CD4-positive, alpha-beta memory T cell (primary cell): ENCODE measurements around the gene MYMX. TPM values are rescaled to one million over a fixed set of nuclear protein-coding genes. Genes with fewer than 3 reads are reported as not detected.

Experiments used
- CTCF ChIA-PET: fragments of 350-600 bp; sonication (Branson Sonifier 250); formaldehyde crosslinking; loops from one replicate; lab custom pipeline; 2021; ENCODE audit warnings: inconsistent platforms; ENCODE audit not compliant: partially characterized antibody; lab: Charles Lee
- POLR2A ChIA-PET: fragments of 350-600 bp; sonication (Branson Sonifier 250); formaldehyde crosslinking; loops from one replicate; lab custom pipeline; 2021; ENCODE audit not compliant: partially characterized antibody; lab: Charles Lee
- DNase-seq, 5 donors: peaks; one replicate each; pipeline versions ENCODE4 v3.0.0 to v3.0.0-alpha.2; 2020 to 2022; ENCODE audit warnings: mixed read lengths in 1 of 5
- H3K27ac ChIP-seq: one replicate; pipeline ENCODE4 v1.7.0; 2013; ENCODE audit warnings: low read depth, low read length
- H3K27me3 ChIP-seq: 2 replicates; pipeline ENCODE4 v1.7.0; 2013; ENCODE audit warnings: mild to moderate bottlenecking, low read length, moderate library complexity; ENCODE audit not compliant: insufficient read depth
- H3K36me3 ChIP-seq: 2 replicates; pipeline ENCODE4 v1.7.0; 2013; ENCODE audit warnings: mild to moderate bottlenecking, low read length, moderate library complexity; ENCODE audit not compliant: insufficient read depth
- H3K4me1 ChIP-seq: 2 replicates; pipeline ENCODE4 v1.7.0; 2013; ENCODE audit warnings: mild to moderate bottlenecking, low read length, moderate library complexity; ENCODE audit not compliant: insufficient read depth
- H3K4me3 ChIP-seq, 2 donors: one replicate each; pipeline ENCODE4 v1.7.0; 2013; ENCODE audit warnings: low read length in 2 of 2, mild to moderate bottlenecking in 1 of 2
- H3K9me3 ChIP-seq, 2 donors: one replicate each; pipeline ENCODE4 v1.7.0; 2013; ENCODE audit warnings: low read length in 2 of 2, control low read depth in 1 of 2; ENCODE audit not compliant: control insufficient read depth in 1 of 2
- H3K27ac Mint-ChIP-seq, 7 donors: one replicate each; pipeline ENCODE4 v1.8.0; 2020 to 2021; ENCODE audit warnings: mixed read lengths in 7 of 7, mild to moderate bottlenecking in 6 of 7, inconsistent platforms in 3 of 7, moderate library complexity in 3 of 7
- H3K27me3 Mint-ChIP-seq, 2 donors: one replicate each; pipeline ENCODE4 v1.8.0; 2020 to 2021; ENCODE audit warnings: mixed read lengths in 2 of 2
- H3K36me3 Mint-ChIP-seq, 2 donors: one replicate each; pipeline ENCODE4 v1.8.0; 2020 to 2021; ENCODE audit warnings: mixed read lengths in 2 of 2, inconsistent platforms in 1 of 2, mild to moderate bottlenecking in 1 of 2
- H3K4me1 Mint-ChIP-seq, 4 donors: one replicate each; pipeline ENCODE4 v1.8.0; 2020 to 2021; ENCODE audit warnings: mixed read lengths in 4 of 4, mild to moderate bottlenecking in 1 of 4
- H3K4me3 Mint-ChIP-seq, 8 donors: one replicate each; pipeline ENCODE4 v1.8.0; 2020 to 2021; ENCODE audit warnings: mixed read lengths in 8 of 8, mild to moderate bottlenecking in 7 of 8, moderate library complexity in 6 of 8, inconsistent platforms in 3 of 8
- H3K9me3 Mint-ChIP-seq, 8 donors: one replicate each; pipeline ENCODE4 v1.8.0; 2020 to 2021; ENCODE audit warnings: mixed read lengths in 8 of 8, mild to moderate bottlenecking in 5 of 8, inconsistent platforms in 3 of 8, moderate library complexity in 1 of 8
- intact Hi-C: fragments of 100-400 bp; cut with micrococcal nuclease; formaldehyde crosslinking; loops from one replicate; pipeline ENCODE4 v1.15.1; 2023
- polyA plus RNA-seq, 2 donors: library from polyadenylated mRNA; unstranded; fragments of 300-500 nt; fragmentation: Illumina TruSeq; gene quantifications; one replicate each; pipeline ENCODE4 v1.2.3, GENCODE V29; 2021
- total RNA-seq, 2 experiments: library from RNA; stranded (reverse); gene quantifications; one replicate each; pipeline ENCODE4 v1.2.3, GENCODE V29; 2021

MYMX gene
- total and polyA plus RNA-seq, 4 experiments from 2014 or later = not detected

DNA sequence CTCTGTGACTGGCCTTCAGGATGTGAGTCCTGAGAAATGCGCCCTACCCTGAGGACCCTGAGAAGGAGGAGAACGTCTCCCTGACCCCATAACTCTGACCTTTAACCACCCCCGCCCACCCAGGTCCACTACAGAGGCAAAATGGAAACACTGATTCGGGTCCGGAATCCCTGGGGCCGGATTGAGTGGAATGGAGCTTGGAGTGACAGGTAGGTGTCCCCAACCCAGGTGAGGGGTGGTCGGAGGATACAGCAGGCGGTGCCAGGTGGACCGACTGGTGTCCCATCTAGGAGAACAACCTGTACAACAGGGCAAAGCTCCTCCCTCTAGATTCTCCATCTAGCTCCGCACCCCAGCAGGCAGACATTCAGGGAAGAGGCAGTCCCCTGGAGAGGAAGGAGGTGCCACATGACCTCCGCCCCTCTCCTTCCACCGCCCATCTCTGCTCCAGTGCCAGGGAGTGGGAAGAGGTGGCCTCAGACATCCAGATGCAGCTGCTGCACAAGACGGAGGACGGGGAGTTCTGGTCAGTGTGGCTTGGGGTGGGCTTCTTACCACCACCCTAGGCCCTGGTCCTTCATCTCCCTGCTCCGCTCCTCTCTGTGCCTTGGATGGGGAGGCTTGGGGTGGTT, 40.5 kb upstream of the MYMX start:
- Histone ChIP-seq H3K4me3 (no peak overlapping the region), H3K27me3 (no peaks in the 10 kb centered on the region), H3K36me3 (no peaks in the 10 kb centered on the region), H3K4me1 (peaks cover 9% of the 10 kb centered on the region), H3K27ac (no peak overlapping the region), H3K9me3 (no peaks in the 10 kb centered on the region)
- H3K27ac Mint-ChIP-seq = no peak overlapping the region
- peaks cover 0 to 5% (median 2%) of the 10 kb centered on the region in 4 donors for H3K4me1 Mint-ChIP-seq
- DNase-seq = no peak
- ChIA-PET CTCF (interaction anchor here (0.6 to 5.0 kb wide), 7 partner anchors 62 to 267 kb away, joined by 3 to 48 read pairs (median 3); no protein-coding TSS in a partner anchor), POLR2A (interaction anchor here (1.1 kb wide), 1 partner anchor 77 kb away, joined by 3 read pairs; no protein-coding TSS in a partner anchor)
- H3K4me3 Mint-ChIP-seq = peak overlapping the region in 1 of 8 donors; percentile 29
- H3K36me3 Mint-ChIP-seq = no peaks in the 10 kb centered on the region
- peaks cover 8 to 11% of the 10 kb centered on the region in 2 donors for H3K27me3 Mint-ChIP-seq
- intact Hi-C loops = no loop called here
- H3K9me3 Mint-ChIP-seq = no peaks in the 10 kb centered on the region

GRCh38 chr6:44176762-44177509, 39.8 kb upstream of the MYMX start:
- no peaks in the 10 kb centered on the region for H3K27me3 ChIP-seq
- H3K36me3 ChIP-seq = no peaks in the 10 kb centered on the region
- POLR2A ChIA-PET = interaction anchor here (1.1 kb wide), 1 partner anchor 76 kb away, joined by 3 read pairs; no protein-coding TSS in a partner anchor
- intact Hi-C loops = no loop called here
- H3K27me3 Mint-ChIP-seq = peaks cover 6 to 9% of the 10 kb centered on the region in 2 donors
- H3K4me3 Mint-ChIP-seq = peak overlapping the region in 2 of 8 donors; percentile 7 to 45
- H3K27ac ChIP-seq = no peak overlapping the region
- H3K4me3 ChIP-seq = no peak overlapping the region
- DNase-seq = peak in 1 of 5 donors; percentile 22
- H3K36me3 Mint-ChIP-seq = no peaks in the 10 kb centered on the region
- peaks cover 9% of the 10 kb centered on the region for H3K4me1 ChIP-seq
- H3K9me3 ChIP-seq = no peaks in the 10 kb centered on the region
- H3K9me3 Mint-ChIP-seq = no peaks in the 10 kb centered on the region
- CTCF ChIA-PET = interaction anchor here (0.6 to 2.0 kb wide), 4 partner anchors 61 to 266 kb away, joined by 3 to 6 read pairs (median 4); no protein-coding TSS in a partner anchor
- H3K27ac Mint-ChIP-seq = peak overlapping the region in 1 of 7 donors; percentile 60
- peaks cover 0 to 5% (median 2%) of the 10 kb centered on the region in 4 donors for H3K4me1 Mint-ChIP-seq

DNA sequence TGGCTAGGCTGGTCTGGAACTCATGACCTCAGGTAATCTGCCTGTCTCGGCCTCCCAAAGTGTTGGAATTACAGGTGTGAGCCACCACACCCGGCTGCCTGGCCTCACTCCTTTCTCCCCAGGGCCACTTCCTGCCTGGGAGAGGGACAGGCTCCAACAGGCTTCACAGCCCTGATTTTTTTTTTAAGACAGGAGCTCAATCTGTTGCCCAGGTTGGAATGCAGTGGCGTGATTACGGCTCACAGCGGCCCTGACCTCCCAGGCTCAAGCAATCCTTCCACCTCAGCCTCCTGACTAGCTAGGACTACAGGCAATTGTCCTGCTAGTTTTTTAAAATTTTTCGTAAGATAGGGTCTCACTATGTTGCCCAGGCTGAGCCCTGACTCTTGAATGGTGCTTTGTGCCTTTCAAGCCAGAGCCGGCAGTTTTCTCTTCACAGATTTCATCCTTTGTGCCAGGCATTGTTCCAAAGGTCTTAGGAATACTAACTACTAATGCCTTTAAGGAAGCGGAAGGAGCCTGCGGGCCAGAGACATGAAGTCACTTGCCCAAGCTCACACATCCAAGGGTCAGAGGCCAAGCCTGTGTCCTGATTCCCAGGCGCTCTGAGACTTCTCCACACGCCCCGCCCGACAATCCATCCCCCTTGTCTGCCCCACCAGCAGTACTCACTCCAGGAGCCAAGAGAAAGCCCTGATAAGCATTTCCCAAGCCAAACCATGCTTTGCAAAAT, 38.9 kb upstream of the MYMX start:
- Histone ChIP-seq H3K4me3 (no peak overlapping the region), H3K9me3 (no peaks in the 10 kb centered on the region), H3K36me3 (no peaks in the 10 kb centered on the region), H3K27ac (no peak overlapping the region), H3K4me1 (peaks cover 9% of the 10 kb centered on the region), H3K27me3 (no peaks in the 10 kb centered on the region)
- intact Hi-C loops = no loop called here
- Mint-ChIP-seq H3K9me3 (no peaks in the 10 kb centered on the region), H3K4me1 (peaks cover 0 to 5% (median 2%) of the 10 kb centered on the region in 4 donors), H3K4me3 (no peak overlapping the region), H3K36me3 (no peaks in the 10 kb centered on the region), H3K27me3 (peaks cover 0 to 1% of the 10 kb centered on the region in 2 donors), H3K27ac (peak overlapping the region in 2 of 7 donors; percentile 15 to 33)
- POLR2A ChIA-PET = no interaction called here
- DNase-seq = no peak
- CTCF ChIA-PET = no interaction called here

DNA sequence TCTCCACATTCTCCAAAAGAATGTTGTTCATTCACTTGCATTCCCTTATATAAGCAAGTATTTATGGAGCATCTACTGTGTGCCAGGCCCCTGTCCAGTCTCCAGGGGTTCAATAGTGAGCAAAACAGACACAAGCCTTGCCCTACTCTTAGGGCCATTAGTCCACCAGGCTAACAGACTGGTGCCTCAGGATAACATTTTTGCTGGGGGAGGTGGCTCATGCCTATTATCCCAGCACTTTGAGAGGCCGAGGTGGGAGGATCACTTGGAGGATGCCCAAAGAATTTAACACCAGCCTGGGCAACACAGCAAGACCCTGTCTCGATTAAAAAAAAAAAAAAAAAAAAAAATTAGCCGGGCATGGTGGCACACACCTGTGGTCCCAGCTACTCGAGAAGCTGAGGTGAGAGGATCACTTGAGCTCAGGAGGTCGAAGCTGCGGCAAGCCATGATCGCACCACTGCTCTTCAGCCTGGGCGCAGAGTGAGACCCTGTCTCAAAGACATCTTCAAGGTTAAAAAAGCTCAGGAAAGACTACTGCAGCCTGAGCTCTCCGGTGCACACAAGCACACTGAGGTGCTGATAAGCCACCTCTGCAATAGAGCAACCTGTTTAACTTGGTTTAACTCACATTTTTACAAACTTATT, 38.2 kb upstream of the MYMX start:
- CTCF ChIA-PET = no interaction called here
- no peaks in the 10 kb centered on the region for H3K27me3 ChIP-seq
- H3K9me3 ChIP-seq = no peaks in the 10 kb centered on the region
- H3K27ac ChIP-seq = no peak overlapping the region
- Mint-ChIP-seq H3K27me3 (no peaks in the 10 kb centered on the region), H3K4me3 (no peak overlapping the region), H3K27ac (peak overlapping the region in 2 of 7 donors; percentile 15 to 33), H3K9me3 (no peaks in the 10 kb centered on the region), H3K4me1 (peaks cover 0 to 5% (median 2%) of the 10 kb centered on the region in 4 donors), H3K36me3 (no peaks in the 10 kb centered on the region)
- POLR2A ChIA-PET = no interaction called here
- no peaks in the 10 kb centered on the region for H3K36me3 ChIP-seq
- intact Hi-C loops = no loop called here
- H3K4me3 ChIP-seq = no peak overlapping the region
- H3K4me1 ChIP-seq = peaks cover 9% of the 10 kb centered on the region
- DNase-seq = no peak

GRCh38 chr6:44179072-44179536, 37.6 kb upstream of the MYMX start:
- Mint-ChIP-seq H3K27ac (peak overlapping the region in 3 of 7 donors; percentile 16 to 63 (median 17)), H3K9me3 (no peaks in the 10 kb centered on the region), H3K4me1 (peaks cover 0 to 5% (median 2%) of the 10 kb centered on the region in 4 donors), H3K4me3 (no peak overlapping the region), H3K27me3 (no peaks in the 10 kb centered on the region), H3K36me3 (no peaks in the 10 kb centered on the region)
- H3K9me3 ChIP-seq = no peaks in the 10 kb centered on the region
- no peaks in the 10 kb centered on the region for H3K27me3 ChIP-seq
- H3K4me1 ChIP-seq = peaks cover 9% of the 10 kb centered on the region
- intact Hi-C loops = no loop called here
- H3K27ac ChIP-seq = no peak overlapping the region
- DNase-seq = no peak
- ChIA-PET POLR2A (no interaction called here), CTCF (no interaction called here)
- no peak overlapping the region for H3K4me3 ChIP-seq
- H3K36me3 ChIP-seq = no peaks in the 10 kb centered on the region

GRCh38 chr6:44179648-44180047, 37.1 kb upstream of the MYMX start:
- Mint-ChIP-seq H3K36me3 (no peaks in the 10 kb centered on the region), H3K9me3 (no peaks in the 10 kb centered on the region), H3K27ac (peak overlapping the region in 1 of 7 donors; percentile 16), H3K4me1 (peaks cover 0 to 5% (median 2%) of the 10 kb centered on the region in 4 donors), H3K27me3 (no peaks in the 10 kb centered on the region), H3K4me3 (no peak overlapping the region)
- H3K4me3 ChIP-seq = no peak overlapping the region
- intact Hi-C loops = no loop called here
- peaks cover 9% of the 10 kb centered on the region for H3K4me1 ChIP-seq
- no peaks in the 10 kb centered on the region for H3K27me3 ChIP-seq
- no peak overlapping the region for H3K27ac ChIP-seq
- H3K9me3 ChIP-seq = no peaks in the 10 kb centered on the region
- ChIA-PET POLR2A (no interaction called here), CTCF (interaction anchor here (0.9 kb wide), 1 partner anchor 76 kb away, joined by 3 read pairs; no protein-coding TSS in a partner anchor)
- no peak for DNase-seq
- no peaks in the 10 kb centered on the region for H3K36me3 ChIP-seq
